Measurements from ENCODE around the gene OR3A2.
A peak's percentile ranks its signal among the peaks of the same experiment; 100 is the strongest.

Gene OR3A2

GRCh38 chr17:3385869-3386816 is at the start of gene OR3A2:
OR3A2 (minus strand) TSS chr17:3386308.
- TF ChIP-seq ZBTB7A (IDR thresholded peaks at IDR 0.05; ENCODE audit: low read depth): no peak
- no peak for TF ChIP-seq NFIC (IDR thresholded peaks at IDR 0.05)
- no peak for TF ChIP-seq EP300 (IDR thresholded peaks at IDR 0.05; ENCODE audit: borderline replicate concordance)
- TF ChIP-seq REST (IDR thresholded peaks at IDR 0.05; ENCODE audit: low read depth): no peak
- TF ChIP-seq TAF1 (IDR thresholded peaks at IDR 0.05; ENCODE audit: low read depth): no peak
- no peak for TF ChIP-seq TEAD4 (IDR thresholded peaks at IDR 0.05)
- TF ChIP-seq YY1 (IDR thresholded peaks at IDR 0.05; ENCODE audit: low read depth): no peak
- TF ChIP-seq RAD21 (IDR thresholded peaks at IDR 0.05; ENCODE audit: low read depth): no peak
- TF ChIP-seq, protein P1, sequence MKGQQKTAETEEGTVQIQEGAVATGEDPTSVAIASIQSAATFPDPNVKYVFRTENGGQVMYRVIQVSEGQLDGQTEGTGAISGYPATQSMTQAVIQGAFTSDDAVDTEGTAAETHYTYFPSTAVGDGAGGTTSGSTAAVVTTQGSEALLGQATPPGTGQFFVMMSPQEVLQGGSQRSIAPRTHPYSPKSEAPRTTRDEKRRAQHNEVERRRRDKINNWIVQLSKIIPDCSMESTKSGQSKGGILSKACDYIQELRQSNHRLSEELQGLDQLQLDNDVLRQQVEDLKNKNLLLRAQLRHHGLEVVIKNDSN (IDR thresholded peaks at IDR 0.05): no peak
- TF ChIP-seq FOXM1 (IDR thresholded peaks at IDR 0.05; ENCODE audit: borderline replicate concordance, low read depth): no peak
- TF ChIP-seq EGR1 (IDR thresholded peaks at IDR 0.05): no peak
- TF ChIP-seq MAX (IDR thresholded peaks at IDR 0.05): no peak
- no peak for TF ChIP-seq CREB1 (IDR thresholded peaks at IDR 0.05; ENCODE audit: low read depth)
- no peak for TF ChIP-seq TCF12 (IDR thresholded peaks at IDR 0.05; ENCODE audit: low read depth)
- TF ChIP-seq CEBPB (IDR thresholded peaks at IDR 0.05): no peak

DNA sequence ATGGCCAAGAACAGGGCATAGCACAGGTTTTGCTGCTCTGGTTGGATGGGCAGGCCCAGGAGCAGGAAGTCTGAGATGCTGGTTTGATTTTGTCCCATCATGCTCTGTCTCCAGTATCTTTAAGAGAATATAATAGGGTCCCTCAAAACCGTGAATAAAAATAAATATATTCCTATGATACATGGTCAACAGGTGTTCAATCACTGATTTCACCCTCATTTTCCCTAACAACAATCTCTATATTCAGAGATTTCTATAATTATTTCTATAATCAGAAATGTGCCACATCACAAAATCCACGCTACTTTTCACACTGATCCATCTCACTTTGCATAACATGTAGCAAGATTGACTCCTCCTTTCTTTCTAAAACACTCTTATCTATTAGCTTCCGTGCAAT is 47.6 kb upstream of the OR3A2 start, which contains the start of gene OR1E2:
TSS of gene OR1E2 (minus strand) at position 101 of the 400 bp plus-strand sequence. CDS start at position 101, 0 bp downstream.
- no peak for TF ChIP-seq NFIC (IDR thresholded peaks at IDR 0.05)
- no peak for TF ChIP-seq CREB1 (IDR thresholded peaks at IDR 0.05; ENCODE audit: low read depth)
- TF ChIP-seq EP300 (IDR thresholded peaks at IDR 0.05; ENCODE audit: borderline replicate concordance): no peak
- no peak for TF ChIP-seq TAF1 (IDR thresholded peaks at IDR 0.05; ENCODE audit: low read depth)

DNA sequence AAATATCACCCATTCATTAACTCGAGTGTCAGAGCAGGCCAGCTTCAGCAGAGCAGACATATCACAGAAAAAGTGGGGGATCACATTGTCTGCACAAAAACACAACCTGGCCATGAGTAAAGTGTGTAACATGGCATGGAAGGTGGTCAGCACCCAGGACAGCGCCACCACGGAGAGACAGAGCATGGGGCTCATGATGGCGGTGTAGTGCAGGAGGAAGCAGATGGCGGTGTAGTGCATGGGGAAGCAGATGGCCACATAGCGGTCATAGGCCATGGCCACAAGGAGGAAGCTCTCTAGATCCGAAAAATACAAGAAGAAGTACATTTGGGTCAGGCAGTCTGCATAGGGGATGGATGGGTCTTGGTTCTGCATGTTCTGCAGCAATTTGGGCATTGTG is 47.1 kb upstream of the OR3A2 start:
- TF ChIP-seq REST (IDR thresholded peaks at IDR 0.05; ENCODE audit: low read depth): peak; percentile 81
- TF ChIP-seq YY1 (IDR thresholded peaks at IDR 0.05; ENCODE audit: low read depth): peak; percentile 73

DNA sequence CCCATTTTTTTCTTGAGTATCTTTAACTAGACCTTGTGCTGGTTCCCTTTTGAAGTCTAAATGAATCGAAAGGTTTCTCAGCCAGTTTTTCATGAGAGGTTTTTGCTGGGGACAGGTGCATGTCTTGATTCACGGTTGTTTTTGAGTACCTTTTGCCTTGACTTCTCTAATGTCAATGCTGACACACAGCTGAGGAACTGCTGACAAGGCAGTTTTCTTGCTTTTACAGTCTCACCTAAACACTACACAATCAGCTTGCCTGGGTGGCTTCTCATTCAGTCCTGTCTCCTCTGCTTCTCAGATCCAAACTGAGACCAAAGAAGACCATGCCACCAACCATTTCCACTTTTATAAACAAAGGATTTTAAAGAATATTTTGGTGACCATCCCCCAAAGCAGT is 32.1 kb upstream of the OR3A2 start:
- TF ChIP-seq CEBPB (IDR thresholded peaks at IDR 0.05) (no peak), RAD21 (IDR thresholded peaks at IDR 0.05; ENCODE audit: low read depth) (no peak), TCF12 (IDR thresholded peaks at IDR 0.05; ENCODE audit: low read depth) (no peak), CREB1 (IDR thresholded peaks at IDR 0.05; ENCODE audit: low read depth) (no peak), YY1 (IDR thresholded peaks at IDR 0.05; ENCODE audit: low read depth) (no peak), FOXM1 (IDR thresholded peaks at IDR 0.05; ENCODE audit: borderline replicate concordance, low read depth) (no peak), EGR1 (IDR thresholded peaks at IDR 0.05) (no peak), MAX (IDR thresholded peaks at IDR 0.05) (no peak), REST (IDR thresholded peaks at IDR 0.05; ENCODE audit: low read depth) (no peak), NFIC (IDR thresholded peaks at IDR 0.05) (no peak), ZBTB7A (IDR thresholded peaks at IDR 0.05; ENCODE audit: low read depth) (no peak), TEAD4 (IDR thresholded peaks at IDR 0.05) (no peak)
- TF ChIP-seq, protein P1 (IDR thresholded peaks at IDR 0.05): no peak
